Limb (tissue), 2 donors: Measurements from ENCODE around the gene MCTP1.

ENCODE experiments used
- DNase-seq, 2 donors: peaks; one replicate each; pipeline ENCODE4 v3.0.0-alpha.2; 2016; ENCODE audit errors: extremely low spot score in 2 of 2

The MCTP1 gene

GRCh38 chr5:94709277-94709676 lies 575.6 kb downstream of the MCTP1 start:
- DNase-seq: no peak

GRCh38 chr5:94707359-94707758 lies 577.5 kb downstream of the MCTP1 start:
- DNase-seq: no peak

GRCh38 chr5:94705427-94705826 lies 579.5 kb downstream of the MCTP1 start:
- no peak for DNase-seq

- no peak for DNase-seq
These were observed 582.2 kb downstream of the MCTP1 start for GRCh38 chr5:94702729-94703128.

GRCh38 chr5:94700592-94700991 lies 584.3 kb downstream of the MCTP1 start:
- DNase-seq: no peak

DNA sequence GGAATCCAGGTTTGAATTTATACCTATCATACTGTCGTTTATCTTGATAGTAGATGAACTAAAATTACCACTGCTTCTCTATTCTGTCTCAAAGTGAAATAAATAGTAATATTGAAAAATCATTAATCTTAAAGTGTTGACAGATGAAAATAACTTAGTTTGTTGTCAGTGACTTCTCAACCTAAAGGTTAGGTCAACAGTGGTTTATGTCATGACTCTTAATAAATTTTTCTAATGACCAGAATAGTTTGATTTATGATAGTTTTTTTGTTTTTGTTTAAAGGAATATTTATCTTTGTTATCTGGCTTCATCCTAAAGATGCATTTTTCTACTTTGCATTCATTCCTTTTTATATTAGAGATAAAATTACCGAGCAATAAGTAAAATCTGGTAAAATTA lies 585.3 kb downstream of the MCTP1 start:
- no peak for DNase-seq

- no peak for DNase-seq
These were observed 586.7 kb downstream of the MCTP1 start for GRCh38 chr5:94698197-94698596.

DNA sequence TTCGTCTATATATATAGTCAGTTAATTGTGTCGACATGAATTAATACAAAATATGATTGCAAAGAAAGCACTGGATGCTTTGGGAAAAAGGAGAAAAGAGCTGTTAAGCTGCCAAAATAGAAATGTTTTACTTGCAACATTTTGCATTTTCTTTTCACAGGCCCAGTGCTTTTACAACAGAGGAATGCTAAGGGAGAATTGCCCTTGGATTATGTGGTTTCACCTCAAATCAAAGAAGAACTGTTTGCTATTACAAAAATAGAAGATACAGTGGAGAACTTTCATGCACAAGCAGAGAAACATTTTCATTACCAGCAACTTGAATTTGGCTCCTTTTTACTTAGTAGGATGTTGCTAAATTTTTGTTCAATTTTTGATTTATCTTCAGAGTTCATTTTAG lies 590.2 kb downstream of the MCTP1 start:
- DNase-seq: no peak

GRCh38 chr5:94693845-94694370 lies 591.0 kb downstream of the MCTP1 start:
- DNase-seq: no peak

- peak in 1 of 2 donors; percentile 45 for DNase-seq
These were observed 591.7 kb downstream of the MCTP1 start for GRCh38 chr5:94693043-94693822.

GRCh38 chr5:94692581-94692980 lies 592.3 kb downstream of the MCTP1 start:
- DNase-seq: no peak

DNA sequence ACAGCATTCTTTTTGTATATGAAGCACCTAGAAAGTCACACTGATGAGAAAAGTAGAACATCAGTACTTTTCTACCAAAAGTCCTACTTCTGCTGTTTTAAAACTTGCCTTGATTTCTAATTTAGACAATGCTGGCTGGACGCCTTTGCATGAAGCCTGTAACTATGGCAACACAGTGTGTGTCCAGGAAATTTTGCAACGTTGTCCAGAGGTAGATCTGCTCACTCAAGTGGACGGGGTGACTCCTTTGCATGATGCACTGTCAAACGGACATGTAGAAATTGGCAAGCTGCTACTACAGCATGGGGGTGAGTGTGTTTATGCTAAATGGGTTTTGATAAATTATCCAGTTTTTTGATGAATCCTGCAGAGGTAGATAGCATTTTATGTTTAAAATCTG lies 592.9 kb downstream of the MCTP1 start:
- peak; percentile 22 to 35 for DNase-seq

- DNase-seq: no peak
These were observed 593.6 kb downstream of the MCTP1 start for GRCh38 chr5:94691291-94691690.

DNA sequence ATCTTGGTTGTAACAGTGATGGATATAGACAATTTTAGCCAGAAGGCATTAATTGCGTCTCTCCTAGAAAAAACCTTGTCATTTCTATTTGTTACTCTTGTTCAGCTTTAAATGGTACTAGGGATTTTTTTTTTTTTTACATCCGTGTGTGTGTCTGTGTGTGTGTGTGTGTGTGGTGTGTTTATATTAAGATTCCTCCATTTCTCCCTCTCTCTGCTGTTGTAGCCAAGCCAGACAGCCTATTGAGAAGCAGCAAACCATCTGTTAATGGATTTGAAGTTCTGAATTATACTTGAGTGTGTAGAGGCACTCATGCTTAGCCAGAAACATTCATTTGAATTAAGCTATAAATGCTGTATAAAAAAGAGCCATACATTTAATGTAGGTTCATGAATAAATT lies 594.1 kb downstream of the MCTP1 start:
- no peak for DNase-seq

DNA sequence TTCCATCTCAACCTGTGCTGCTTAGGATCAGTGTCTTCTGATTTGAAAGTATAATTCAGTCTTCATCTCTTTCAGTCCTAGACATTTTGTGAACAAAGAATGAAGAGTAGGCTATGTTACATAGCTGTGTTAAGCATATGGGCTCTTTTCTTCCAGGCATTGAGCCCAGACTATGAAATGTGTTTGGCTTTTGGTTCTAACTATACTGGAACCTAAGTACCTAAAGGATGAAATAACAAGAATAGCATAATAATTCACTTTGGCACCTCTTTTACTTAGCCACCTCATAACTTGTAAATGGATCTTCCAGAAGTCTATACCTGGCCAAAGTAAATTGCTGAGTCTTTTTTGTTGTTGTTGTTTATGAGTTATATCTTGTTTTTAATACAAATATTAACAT lies 595.0 kb downstream of the MCTP1 start:
- DNase-seq: no peak

GRCh38 chr5:94682814-94683520 lies 601.9 kb downstream of the MCTP1 start:
- DNase-seq: no peak

- no peak for DNase-seq
These were observed 608.8 kb downstream of the MCTP1 start for GRCh38 chr5:94675965-94676618.

GRCh38 chr5:94674490-94675382 lies 610.2 kb downstream of the MCTP1 start:
- DNase-seq: no peak

DNA sequence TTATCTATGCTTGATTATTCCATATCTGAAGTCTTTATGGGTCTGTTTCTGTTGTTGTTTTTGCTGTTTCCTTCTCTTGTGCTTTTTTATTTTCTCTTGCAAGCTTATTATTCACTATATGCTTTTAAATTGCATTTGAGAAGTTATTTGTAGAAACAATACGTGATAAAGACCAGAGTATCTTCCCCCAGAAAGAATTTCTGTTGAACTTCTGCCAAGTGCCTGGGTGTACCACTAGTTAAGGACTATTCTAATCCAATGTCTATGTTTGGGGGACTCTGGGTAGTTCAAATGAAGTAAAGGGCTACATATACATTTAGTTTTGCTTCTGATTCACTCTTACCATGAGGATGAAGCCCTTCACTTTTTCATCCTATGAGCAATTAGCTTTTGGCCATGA lies 612.1 kb downstream of the MCTP1 start:
- no peak for DNase-seq

DNA sequence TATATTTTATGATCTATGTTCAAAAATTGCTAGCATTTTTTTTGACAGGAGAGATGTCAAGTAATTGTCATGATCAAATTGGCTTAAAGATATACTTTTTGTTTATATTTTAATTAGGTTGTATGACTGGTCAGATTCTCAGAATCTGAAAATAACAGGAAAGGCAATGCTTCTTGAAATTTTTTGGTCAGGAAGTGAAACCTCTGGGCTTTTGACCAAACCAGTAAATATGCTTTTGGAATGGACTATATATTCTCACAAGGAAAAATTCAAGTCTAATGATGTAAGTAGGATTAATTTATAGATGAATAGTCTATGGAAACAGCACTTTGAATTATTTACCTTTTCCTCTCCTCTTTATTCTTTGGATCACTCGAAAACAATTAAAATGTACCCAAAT lies 614.2 kb downstream of the MCTP1 start:
- no peak for DNase-seq

- no peak for DNase-seq
These were observed 617.0 kb downstream of the MCTP1 start for GRCh38 chr5:94667937-94668336.
